Motor neuron (in vitro differentiated cells): ENCODE results near the gene RBCK1. TPM values are rescaled to one million over a fixed set of nuclear protein-coding genes. Genes with fewer than 3 reads are reported as not detected.
"Not testable (repeated sequence)": the region's sequence is repeated elsewhere in the genome, so short reads cannot be mapped to it uniquely, and the experiment has no call there.

ENCODE experiments used
- ATAC-seq, 8 experiments: fragments of 200-7000 bp; cut with Tn5 transposase; replicated peaks in 6 of 8; 2 replicates each; pipeline ENCODE4 v1.8.0; 2021; ENCODE audit warnings: mild to moderate bottlenecking in 8 of 8, moderate library complexity in 8 of 8
- H3K27ac ChIP-seq, 2 donors: fragments of 250-450 bp; sonication (Bioruptor Pico); 2 replicates each; pipeline ENCODE4 v1.9.0; 2021; ENCODE audit warnings: antibody characterized with exemption in 2 of 2, mild to moderate bottlenecking in 2 of 2, moderate library complexity in 1 of 2
- H3K4me1 ChIP-seq, 2 donors: fragments of 250-450 bp; sonication (Bioruptor Pico); replicated peaks in 1 of 2; 2 replicates each; pipeline ENCODE4 v1.6.1; 2021; ENCODE audit warnings: antibody characterized with exemption in 2 of 2, mild to moderate bottlenecking in 2 of 2, moderate library complexity in 1 of 2
- H3K4me3 ChIP-seq, 5 donors: fragments of 250-450 bp; sonication (Bioruptor Pico); 2 replicates each; pipeline ENCODE4 v1.9.0; 2021; ENCODE audit warnings: antibody characterized with exemption in 5 of 5, mild to moderate bottlenecking in 5 of 5, moderate library complexity in 4 of 5
- WGBS, 10 experiments: fragments of 450-650 bp; shearing (Covaris generic); methylation state at CpG; one replicate each; pipeline ENCODE4 v1.0.0; 2022; 5-methylcytosine and 5-hydroxymethylcytosine counted together
- in situ Hi-C, 9 experiments: fragments of 400-800 bp; cut with MboI; loops; one replicate each; pipeline ENCODE4 v1.15.0; 2021; ENCODE audit warnings: low sequenced_read_pairs in 9 of 9, low pct_unique_long_range_greater_than_20kb in 2 of 9; ENCODE audit not compliant: unreplicated experiment in 9 of 9
- total RNA-seq, 8 experiments: library from RNA; unstranded; fragments of 300-600 nt; gene quantifications; 2 replicates each; pipeline versions ENCODE4 v1.2.3 to v1.2.4, GENCODE V29; 2022

Gene RBCK1
- total RNA-seq, 8 experiments from 2014 or later = 24.7 to 101 (median 45.5) TPM

DNA sequence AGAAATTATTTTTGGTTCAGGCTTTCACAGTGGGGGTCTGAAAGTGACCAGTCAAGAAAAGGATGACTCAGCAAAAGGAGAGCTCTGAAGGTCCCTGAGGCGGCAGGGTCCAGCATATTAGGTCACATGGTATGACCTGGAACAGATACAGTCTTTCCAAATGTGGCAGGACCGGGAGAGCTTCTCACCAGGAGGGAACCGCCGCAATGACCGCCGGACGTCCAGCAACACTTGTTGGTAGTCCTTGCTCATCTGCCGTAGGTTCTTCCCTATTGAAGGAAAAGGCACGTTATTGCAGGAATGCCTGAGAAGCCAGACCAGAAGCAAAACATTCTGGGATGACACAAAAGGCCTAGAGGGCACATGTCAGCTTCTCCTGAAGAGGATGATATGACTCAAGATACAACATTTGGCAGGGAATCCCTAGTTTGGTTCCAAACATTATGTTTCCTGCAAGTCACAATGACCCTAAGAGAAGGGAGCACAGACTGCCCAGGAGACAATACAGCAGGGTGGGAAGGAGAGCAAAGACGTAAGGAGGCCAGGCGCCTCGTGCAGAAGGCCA is 36.8 kb downstream of the RBCK1 start:
- Histone ChIP-seq H3K27ac (no peak overlapping the region), H3K4me3 (no peak overlapping the region), H3K4me1 (no peaks in the 10 kb centered on the region)
- in situ Hi-C loops = no loop called here
- peak in 4 of 8 experiments; percentile 29 to 52 (median 40) for ATAC-seq
- 38 to 85% (median 64%) methylated on average over 1 to 9 of the region's 12 CpGs; no CpG with 5 or more reads in 3 of the 10 experiments for WGBS, 10 experiments

DNA sequence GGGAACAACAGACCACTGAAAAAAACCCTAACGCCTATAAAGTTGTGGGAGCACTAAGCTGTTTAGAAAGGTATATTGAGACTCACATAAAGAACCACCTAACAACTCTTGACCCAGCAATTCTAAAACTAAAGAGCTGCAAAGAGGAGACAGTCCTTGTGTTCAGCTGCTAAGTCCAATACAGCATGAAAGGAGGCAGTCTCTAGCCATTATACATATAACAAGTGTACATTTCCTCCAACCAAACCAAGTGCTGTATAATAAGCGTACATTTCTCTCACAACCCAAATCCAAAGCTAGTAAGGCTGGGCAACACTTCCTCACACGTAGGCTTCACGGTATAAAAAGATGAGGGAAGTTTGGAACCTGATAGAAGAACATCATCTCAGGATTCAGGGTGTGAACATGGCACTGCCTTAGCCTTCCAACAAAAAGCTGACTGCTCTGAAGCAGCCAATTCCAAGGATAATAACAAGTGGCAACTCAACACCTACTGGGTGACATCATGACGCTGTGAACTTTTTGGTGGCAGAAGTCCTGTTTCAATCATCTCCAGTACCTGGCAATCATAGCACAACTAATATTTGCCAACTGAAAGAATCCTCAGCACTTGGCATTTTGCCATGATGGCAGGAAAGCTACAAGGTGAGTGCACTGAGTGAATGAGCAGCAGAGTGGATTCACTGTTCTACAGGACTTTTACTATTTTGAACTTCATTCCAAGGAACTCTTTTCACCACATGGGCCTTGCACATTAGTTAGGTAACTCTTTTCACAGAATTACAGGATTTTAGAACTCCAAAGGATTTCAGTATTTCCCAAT is 37.6 kb downstream of the RBCK1 start:
- H3K27ac ChIP-seq = no peak overlapping the region
- 67 to 100% (median 96%) methylated on average over 1 to 5 of the region's 5 CpGs; no CpG with 5 or more reads in 1 of the 10 experiments for WGBS, 10 experiments
- in situ Hi-C loops = no loop called here
- H3K4me3 ChIP-seq = no peak overlapping the region
- no peaks in the 10 kb centered on the region for H3K4me1 ChIP-seq
- ATAC-seq = no peak

DNA sequence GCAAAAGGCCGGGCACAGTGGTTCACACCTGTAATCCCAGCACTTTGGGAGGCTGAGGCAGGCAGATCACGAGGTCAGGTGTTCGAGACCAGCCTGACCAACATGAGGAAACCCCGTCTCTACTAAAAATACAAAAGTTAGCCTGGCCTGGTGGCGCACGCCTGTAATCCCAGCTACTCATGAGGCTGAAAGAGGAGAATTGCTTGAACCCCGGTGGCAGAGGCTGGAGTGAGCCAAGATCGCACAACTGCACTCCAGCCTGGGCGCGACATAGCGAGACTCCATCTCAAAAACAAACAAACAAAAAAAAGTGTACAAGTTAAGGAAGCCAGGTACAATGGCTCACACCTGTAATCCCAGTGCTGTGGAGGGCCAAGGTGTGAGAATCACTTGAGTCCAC is 43.9 kb downstream of the RBCK1 start:
- ATAC-seq, H3K4me1 ChIP-seq, H3K4me3 ChIP-seq, H3K27ac ChIP-seq, in situ Hi-C loops: not testable (repeated sequence)
- WGBS, 10 experiments = 80 to 100% (median 99%) methylated on average over 1 to 8 of the region's 11 CpGs; no CpG with 5 or more reads in 2 of the 10 experiments

DNA sequence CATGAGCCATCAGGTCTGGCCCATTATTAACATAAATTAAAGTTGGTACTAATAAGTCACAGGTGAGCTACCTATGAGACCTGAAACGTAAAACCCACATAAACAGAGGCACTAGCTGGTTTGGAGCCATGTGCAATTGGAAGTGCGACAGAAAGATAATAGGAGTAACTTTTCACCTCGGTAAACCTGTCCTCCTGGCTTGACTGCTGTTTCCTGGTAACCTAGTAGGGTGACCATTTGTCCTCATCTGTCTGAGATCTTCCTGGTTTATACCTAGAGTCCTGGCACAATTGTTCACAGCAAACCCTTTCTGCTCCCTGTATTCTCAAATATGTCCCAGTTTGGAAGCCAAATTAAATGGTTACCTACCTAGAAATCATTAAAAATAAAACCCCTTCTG is 46.9 kb downstream of the RBCK1 start:
- no peak for ATAC-seq
- Histone ChIP-seq H3K4me3 (no peak overlapping the region), H3K27ac (no peak overlapping the region), H3K4me1 (peaks cover under 1 to 10% of the 10 kb centered on the region in 2 donors)
- WGBS, 10 experiments = 50 to 100% (median 100%) methylated on average over 1 to 3 of the region's 3 CpGs; no CpG with 5 or more reads in 1 of the 10 experiments
- in situ Hi-C loops = no loop called here

DNA sequence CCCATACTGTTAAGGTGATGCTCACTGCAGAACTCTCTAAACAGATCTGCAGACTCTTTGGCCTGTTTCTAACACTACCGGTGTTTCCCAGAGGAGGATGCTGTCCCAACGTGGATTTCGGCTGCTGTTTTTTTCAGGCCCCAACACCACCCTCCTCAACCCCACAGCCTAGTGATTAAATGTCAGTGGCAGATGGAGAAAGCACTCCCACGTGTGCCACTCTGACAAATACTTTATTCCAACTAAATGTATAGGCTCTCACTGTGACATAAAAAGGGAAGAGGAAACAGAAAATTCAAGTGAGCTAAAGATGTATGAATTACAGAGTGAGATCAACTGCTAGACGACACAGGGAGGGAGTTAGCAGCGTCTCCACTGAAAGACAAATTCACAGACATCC is 50.7 kb downstream of the RBCK1 start:
- Histone ChIP-seq H3K4me3 (no peak overlapping the region), H3K27ac (no peak overlapping the region), H3K4me1 (peaks cover 15 to 25% of the 10 kb centered on the region in 2 donors)
- 25 to 89% (median 70%) methylated on average over 2 to 6 of the region's 6 CpGs; no CpG with 5 or more reads in 2 of the 10 experiments for WGBS, 10 experiments
- in situ Hi-C loops = no loop called here
- no peak for ATAC-seq

DNA sequence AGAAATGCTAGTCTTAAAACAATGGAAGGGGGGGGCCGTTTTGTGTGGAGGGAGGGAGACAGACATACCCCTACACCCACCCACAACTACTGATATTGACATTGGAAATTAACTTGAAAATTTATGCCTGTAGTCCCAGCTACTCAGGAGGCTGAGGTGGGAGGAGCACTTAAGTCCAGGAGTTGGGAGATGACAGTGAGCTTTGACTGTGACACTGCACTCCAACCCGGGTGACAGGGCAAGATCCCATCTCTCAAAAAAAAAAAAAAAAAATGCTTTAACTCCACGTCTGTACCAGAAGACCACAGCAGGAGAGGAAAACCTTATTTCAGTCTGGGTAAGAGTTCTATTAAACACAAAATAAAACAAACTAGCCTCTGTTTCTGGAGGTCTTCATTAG is 52.1 kb downstream of the RBCK1 start:
- H3K27ac ChIP-seq = no peak overlapping the region
- H3K4me1 ChIP-seq = peaks cover 15 to 25% of the 10 kb centered on the region in 2 donors
- H3K4me3 ChIP-seq = peak overlapping the region in 2 of 5 donors; percentile 63 to 80
- no peak for ATAC-seq
- 0 to 43% (median 17%) methylated on average over 1 to 3 of the region's 3 CpGs; no CpG with 5 or more reads in 1 of the 10 experiments for WGBS, 10 experiments
- in situ Hi-C loops = no loop called here

DNA sequence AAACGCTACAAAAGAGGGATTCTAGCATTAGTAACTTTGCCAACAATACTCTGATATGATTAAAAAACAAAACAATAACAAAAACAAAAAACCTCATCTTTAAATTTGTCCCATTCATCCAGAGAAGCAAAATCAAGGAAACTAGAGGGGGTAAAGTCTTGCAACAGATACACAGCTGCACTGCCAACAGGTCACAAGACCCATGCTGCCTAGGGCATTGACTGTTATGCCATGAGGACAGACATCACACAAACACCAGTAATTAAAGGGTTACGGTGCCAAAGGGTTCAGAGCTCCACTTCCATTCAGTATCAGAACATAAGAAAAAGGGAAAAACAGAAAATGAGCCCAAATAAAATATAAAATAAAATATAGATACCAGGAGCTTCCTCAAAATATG is 52.6 kb downstream of the RBCK1 start:
- in situ Hi-C loops = no loop called here
- ATAC-seq = no peak
- WGBS, 10 experiments = 0 to 100% (median 69%) methylated on average over 1 to 2 of the region's 2 CpGs
- Histone ChIP-seq H3K4me1 (peaks cover 15 to 25% of the 10 kb centered on the region in 2 donors), H3K27ac (no peak overlapping the region), H3K4me3 (peak overlapping the region in 3 of 5 donors; percentile 5 to 80 (median 63))

DNA sequence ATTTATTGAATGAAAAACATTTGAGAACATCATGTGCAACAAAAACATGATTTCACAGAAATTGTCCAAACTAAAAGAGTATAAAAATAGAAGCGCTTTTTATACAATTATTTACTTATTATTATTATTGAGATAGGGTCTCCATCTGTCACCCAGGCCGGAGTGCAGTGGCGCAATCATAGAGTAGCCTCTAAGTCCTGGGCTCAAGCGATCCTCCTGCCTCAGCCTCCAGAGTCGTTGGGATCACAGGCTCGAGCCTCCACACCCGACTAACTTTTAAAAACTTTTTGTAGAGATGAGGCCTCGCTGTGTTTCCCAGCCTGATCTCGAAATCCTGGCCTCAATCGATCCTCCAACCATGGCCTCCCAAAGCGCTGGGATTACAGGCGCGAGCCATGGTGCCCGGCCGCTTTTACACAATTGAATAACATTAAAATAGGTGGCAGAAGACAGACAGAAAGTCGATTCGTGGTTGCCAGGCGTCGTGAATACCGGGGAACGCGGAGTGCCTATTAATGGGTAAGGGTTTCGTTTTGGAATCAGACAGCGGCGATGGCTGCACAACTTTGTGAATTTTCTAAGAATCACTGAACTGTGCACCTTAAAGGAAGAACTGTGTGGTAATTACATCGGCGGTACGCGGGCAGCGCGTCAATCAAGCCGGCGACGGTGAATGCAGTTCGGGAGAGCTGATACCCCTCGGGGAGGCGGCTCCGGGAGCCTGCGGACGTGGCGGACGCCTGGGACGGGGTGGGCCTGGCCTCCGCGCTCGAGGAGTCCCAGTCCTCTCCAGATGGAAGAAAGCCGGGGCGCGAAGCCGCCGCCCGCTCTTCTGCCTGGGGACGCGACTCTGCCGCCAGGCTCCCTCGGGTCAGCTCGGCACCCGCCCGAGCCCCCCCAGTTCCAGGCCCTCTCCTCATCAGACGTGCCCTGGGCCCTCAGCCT is 53.4 kb downstream of the RBCK1 start:
- Histone ChIP-seq H3K4me3 (peak overlapping the region; percentile 63 to 100 (median 80)), H3K4me1 (peaks cover 15 to 25% of the 10 kb centered on the region in 2 donors), H3K27ac (peak overlapping the region; percentile 82 to 89)
- peak in 7 of 8 experiments; percentile 47 to 66 (median 57) for ATAC-seq
- in situ Hi-C loops = no loop called here
- WGBS, 10 experiments = 0 to 32% (median 25%) methylated on average over 2 to 28 of the region's 60 CpGs; no CpG with 5 or more reads in 1 of the 10 experiments

DNA sequence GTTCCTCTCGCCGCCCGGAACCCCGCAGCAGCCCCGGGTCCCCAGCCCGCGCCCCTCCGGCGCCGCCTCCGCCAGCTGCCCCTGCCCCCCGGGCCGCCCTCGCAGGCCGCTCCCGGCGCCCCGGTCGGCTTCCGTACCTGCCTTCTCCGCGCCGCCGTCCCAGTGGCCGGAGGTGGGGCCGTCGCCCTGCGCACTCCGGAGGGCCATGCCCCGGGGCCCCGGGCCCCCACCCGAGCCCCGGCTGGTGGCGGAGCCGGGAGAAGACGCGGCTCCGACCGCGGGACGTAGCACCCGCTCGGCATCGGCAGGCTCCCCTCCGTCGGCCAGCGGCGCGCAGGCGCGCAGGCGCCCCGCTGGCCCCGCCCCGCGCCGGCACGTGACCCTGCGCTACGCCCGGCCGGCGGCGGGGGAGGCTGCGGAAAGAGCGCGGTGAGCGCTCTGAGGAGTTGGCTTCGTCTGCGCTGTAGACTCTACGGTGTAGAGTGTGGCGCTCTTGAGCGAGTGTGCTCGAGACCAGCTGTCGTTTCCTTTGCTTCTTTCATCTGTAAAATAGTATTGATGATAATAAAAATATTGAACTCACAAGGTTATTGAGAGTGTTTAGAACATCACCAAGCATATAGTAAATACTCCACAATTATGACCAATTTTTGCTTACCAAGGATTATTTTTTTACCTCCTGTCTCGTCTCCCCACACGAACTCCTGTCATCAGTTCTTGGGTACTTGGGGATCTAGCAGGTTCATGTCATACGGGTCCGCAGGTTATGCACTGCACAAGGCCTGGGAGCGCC is 54.3 kb downstream of the RBCK1 start, which contains the start of gene TBC1D20:
Gene TBC1D20 (minus strand): TSS at position 335 of the 793 bp plus-strand sequence. CDS start 128 bp downstream, at position 207.
- in situ Hi-C loops = no loop called here
- 0 to 70% (median 11%) methylated on average over 1 to 15 of the region's 80 CpGs; no CpG with 5 or more reads in 2 of the 10 experiments for WGBS, 10 experiments
- Histone ChIP-seq H3K4me1 (peaks cover 15 to 25% of the 10 kb centered on the region in 2 donors), H3K4me3 (peak within 1 kb of the TSS; percentile 63 to 100 (median 80)), H3K27ac (peak within 1 kb of the TSS; percentile 82 to 89)
- peak; percentile 89 to 98 (median 97) for ATAC-seq

DNA sequence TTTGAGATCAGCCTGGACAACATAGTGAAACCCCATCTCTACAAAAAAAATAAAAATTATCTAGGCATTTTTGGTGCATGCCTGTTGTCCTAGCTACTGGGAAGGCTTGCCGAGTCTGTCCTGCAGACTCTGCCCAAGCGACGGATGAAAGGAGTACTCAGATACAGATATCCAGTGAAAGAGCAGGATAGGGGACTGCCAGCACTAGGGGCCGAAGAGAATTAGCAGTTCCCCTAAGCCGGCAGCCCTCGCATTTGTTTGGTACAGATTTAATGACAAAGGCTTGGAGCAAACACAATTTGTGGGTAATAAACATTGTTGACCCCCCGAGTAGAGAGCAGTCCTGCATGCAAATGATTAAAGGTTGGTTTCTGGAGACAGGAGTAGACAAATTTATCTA is 59.7 kb downstream of the RBCK1 start:
- in situ Hi-C loops = no loop called here
- no peak for ATAC-seq
- no peak overlapping the region for H3K27ac ChIP-seq
- 38 to 74% (median 65%) methylated on average over 1 to 6 of the region's 7 CpGs; no CpG with 5 or more reads in 1 of the 10 experiments for WGBS, 10 experiments
- H3K4me1 ChIP-seq = peaks cover 0 to 2% of the 10 kb centered on the region in 2 donors
- H3K4me3 ChIP-seq = no peak overlapping the region

DNA sequence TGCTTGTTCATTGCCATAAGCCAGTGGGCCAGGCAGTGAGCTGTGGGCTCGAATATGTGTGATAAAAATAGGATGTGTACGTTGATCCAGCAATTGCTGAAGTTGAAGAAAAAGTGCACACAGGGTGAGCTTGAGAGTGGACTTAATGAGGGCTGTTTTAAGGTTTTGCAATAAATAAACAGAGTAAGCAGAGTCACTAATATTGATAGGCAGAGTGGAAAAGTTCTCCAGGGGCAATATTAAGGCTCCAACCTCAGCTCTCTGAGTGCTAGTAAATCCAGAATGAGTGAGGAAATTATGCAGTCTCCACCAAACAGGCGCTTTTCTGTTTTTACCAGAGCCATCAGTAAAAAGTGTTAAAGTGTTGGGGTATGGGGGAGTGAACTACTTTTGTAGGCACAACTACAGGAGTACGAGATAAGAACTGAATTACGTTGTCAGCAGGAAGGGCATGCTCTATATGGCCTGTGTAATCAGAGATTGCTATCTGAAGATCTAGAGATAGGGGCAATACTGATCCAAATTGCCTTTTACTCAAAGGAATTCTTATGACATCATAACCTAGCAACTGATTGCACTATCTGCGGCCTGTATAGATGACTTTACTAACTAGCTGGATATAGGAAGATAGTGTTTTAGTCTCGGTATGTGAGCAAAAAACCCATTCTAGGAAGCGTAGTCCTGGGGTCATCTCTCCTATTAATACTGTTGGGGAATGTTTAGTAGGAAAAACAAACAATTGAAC is 61.8 kb downstream of the RBCK1 start:
- no peak overlapping the region for H3K27ac ChIP-seq
- H3K4me1 ChIP-seq = no peaks in the 10 kb centered on the region
- H3K4me3 ChIP-seq = no peak overlapping the region
- in situ Hi-C loops = no loop called here
- 71 to 100% (median 88%) methylated on average over 1 to 8 of the region's 8 CpGs for WGBS, 10 experiments
- ATAC-seq = no peak
